DOHH2 (cell line): ENCODE results near the gene CACNA2D1.

Experiments used
- EZH2phosphoT487 ChIP-seq: fragments of 200-600 bp; sonication (generic); IDR thresholded peaks from 2 replicates; pipeline ENCODE4 v1.6.1; 2017; ENCODE audit warnings: borderline replicate concordance, mild to moderate bottlenecking, antibody characterized with exemption, low read length, moderate library complexity, mixed read lengths
- TF ChIP-seq, protein P1 (sequence below): fragments of 200-600 bp; sonication (generic); IDR thresholded peaks from one replicate; pipeline ENCODE4 v1.5.1; 2014; ENCODE audit warnings: antibody characterized with exemption, mild to moderate bottlenecking, low read depth, low read length; ENCODE audit not compliant: poor library complexity, severe bottlenecking

DNA sequence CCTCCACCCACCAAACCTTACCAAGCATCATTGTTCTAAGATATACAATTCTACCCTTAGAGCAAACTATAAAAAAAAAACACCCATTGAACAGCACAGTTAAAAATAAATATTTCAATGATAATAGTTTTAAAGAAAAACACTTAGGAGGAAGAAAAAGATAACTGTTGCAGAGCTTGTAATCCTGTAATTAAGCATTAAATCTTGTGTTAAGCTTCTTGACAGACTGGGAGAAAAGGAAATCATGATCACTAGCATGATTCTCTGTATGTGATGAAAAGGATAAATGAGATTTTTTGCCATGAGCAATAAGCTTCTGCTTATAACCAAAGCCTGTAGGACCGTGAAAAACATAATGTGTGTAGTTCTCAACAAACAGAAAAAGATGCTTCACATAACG is 289.8 kb downstream of the CACNA2D1 start:
- TF ChIP-seq, protein P1, sequence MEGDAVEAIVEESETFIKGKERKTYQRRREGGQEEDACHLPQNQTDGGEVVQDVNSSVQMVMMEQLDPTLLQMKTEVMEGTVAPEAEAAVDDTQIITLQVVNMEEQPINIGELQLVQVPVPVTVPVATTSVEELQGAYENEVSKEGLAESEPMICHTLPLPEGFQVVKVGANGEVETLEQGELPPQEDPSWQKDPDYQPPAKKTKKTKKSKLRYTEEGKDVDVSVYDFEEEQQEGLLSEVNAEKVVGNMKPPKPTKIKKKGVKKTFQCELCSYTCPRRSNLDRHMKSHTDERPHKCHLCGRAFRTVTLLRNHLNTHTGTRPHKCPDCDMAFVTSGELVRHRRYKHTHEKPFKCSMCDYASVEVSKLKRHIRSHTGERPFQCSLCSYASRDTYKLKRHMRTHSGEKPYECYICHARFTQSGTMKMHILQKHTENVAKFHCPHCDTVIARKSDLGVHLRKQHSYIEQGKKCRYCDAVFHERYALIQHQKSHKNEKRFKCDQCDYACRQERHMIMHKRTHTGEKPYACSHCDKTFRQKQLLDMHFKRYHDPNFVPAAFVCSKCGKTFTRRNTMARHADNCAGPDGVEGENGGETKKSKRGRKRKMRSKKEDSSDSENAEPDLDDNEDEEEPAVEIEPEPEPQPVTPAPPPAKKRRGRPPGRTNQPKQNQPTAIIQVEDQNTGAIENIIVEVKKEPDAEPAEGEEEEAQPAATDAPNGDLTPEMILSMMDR: no peak
- no peak for TF ChIP-seq EZH2phosphoT487
